Right lobe of liver (tissue), 4 donors: Measurements from ENCODE around the gene CACHD1.

Experiments
- POLR2A ChIP-seq: fragments of 450-650 bp; IDR thresholded peaks from one replicate; pipeline ENCODE4 v1.6.1; 2017; ENCODE audit warnings: antibody characterized with exemption, mild to moderate bottlenecking
- TF ChIP-seq, protein P1 (sequence below), 4 donors: fragments of 200-600 bp in 3 of 4; fragments of 450-650 bp in 1 of 4; IDR thresholded peaks; one replicate each; pipeline versions ENCODE4 v1.5.1 to v1.8.0; 2016 to 2022; ENCODE audit warnings: antibody characterized with exemption in 4 of 4, mild to moderate bottlenecking in 2 of 4
- donor health status: DM: no; HTN: no; CAD: no.
- donor health status: DM: no; HTN: no; CAD: no.
- donor health status: DM: no; HTN: yes; CAD: no.

DNA sequence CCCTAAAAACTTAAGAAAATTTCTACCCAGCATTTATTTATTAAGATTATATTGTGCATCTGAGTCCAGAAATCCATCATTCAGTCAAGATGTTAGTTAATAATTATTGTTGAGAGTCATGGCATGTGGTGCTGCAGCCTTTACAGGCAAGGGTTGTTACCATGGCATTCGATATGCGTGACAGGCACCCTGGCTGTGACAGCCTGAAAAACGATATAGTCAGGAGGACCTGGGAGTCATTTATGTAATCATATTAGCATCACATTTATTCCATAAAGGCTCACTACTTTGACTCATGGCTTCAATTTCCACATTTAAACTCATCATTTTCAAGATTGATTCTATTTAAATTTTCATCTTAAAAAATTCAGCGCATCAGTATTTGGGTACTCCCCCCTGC, 68.0 kb downstream of the CACHD1 start:
- TF ChIP-seq POLR2A = no peak
- TF ChIP-seq, protein P1, sequence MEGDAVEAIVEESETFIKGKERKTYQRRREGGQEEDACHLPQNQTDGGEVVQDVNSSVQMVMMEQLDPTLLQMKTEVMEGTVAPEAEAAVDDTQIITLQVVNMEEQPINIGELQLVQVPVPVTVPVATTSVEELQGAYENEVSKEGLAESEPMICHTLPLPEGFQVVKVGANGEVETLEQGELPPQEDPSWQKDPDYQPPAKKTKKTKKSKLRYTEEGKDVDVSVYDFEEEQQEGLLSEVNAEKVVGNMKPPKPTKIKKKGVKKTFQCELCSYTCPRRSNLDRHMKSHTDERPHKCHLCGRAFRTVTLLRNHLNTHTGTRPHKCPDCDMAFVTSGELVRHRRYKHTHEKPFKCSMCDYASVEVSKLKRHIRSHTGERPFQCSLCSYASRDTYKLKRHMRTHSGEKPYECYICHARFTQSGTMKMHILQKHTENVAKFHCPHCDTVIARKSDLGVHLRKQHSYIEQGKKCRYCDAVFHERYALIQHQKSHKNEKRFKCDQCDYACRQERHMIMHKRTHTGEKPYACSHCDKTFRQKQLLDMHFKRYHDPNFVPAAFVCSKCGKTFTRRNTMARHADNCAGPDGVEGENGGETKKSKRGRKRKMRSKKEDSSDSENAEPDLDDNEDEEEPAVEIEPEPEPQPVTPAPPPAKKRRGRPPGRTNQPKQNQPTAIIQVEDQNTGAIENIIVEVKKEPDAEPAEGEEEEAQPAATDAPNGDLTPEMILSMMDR (IDR thresholded peaks at IDR 0.05) = no peak
